IPS-20b (cell line): ENCODE data around the gene CNTLN.

Source experiments
- H3K27ac ChIP-seq: one replicate; pipeline ENCODE4 v1.5.1; 2013; ENCODE audit warnings: low read length
- H3K27me3 ChIP-seq: 2 replicates; pipeline ENCODE4 v1.6.1; 2013; ENCODE audit warnings: mild to moderate bottlenecking, low read length, inconsistent platforms; ENCODE audit not compliant: insufficient read depth
- H3K36me3 ChIP-seq: 2 replicates; pipeline ENCODE4 v1.6.1; 2013; ENCODE audit warnings: low read depth, mild to moderate bottlenecking, inconsistent platforms, low read length, moderate library complexity; ENCODE audit not compliant: insufficient read depth
- H3K4me1 ChIP-seq: 2 replicates; pipeline ENCODE4 v1.6.1; 2013; ENCODE audit warnings: mild to moderate bottlenecking, control low read depth, inconsistent platforms, low read length, moderate library complexity; ENCODE audit not compliant: insufficient read depth
- H3K4me3 ChIP-seq: 2 replicates; pipeline ENCODE4 v1.5.1; 2013; ENCODE audit warnings: mild to moderate bottlenecking, low read length, inconsistent platforms
- H3K9ac ChIP-seq: 2 replicates; pipeline ENCODE4 v1.6.1; 2013; ENCODE audit warnings: low read depth, mild to moderate bottlenecking, inconsistent platforms, low read length, moderate library complexity
- H3K9me3 ChIP-seq: 2 replicates; pipeline ENCODE4 v1.6.1; 2013; ENCODE audit warnings: mild to moderate bottlenecking, low read depth, low read length, inconsistent platforms; ENCODE audit not compliant: insufficient read depth

The CNTLN gene, protein sequence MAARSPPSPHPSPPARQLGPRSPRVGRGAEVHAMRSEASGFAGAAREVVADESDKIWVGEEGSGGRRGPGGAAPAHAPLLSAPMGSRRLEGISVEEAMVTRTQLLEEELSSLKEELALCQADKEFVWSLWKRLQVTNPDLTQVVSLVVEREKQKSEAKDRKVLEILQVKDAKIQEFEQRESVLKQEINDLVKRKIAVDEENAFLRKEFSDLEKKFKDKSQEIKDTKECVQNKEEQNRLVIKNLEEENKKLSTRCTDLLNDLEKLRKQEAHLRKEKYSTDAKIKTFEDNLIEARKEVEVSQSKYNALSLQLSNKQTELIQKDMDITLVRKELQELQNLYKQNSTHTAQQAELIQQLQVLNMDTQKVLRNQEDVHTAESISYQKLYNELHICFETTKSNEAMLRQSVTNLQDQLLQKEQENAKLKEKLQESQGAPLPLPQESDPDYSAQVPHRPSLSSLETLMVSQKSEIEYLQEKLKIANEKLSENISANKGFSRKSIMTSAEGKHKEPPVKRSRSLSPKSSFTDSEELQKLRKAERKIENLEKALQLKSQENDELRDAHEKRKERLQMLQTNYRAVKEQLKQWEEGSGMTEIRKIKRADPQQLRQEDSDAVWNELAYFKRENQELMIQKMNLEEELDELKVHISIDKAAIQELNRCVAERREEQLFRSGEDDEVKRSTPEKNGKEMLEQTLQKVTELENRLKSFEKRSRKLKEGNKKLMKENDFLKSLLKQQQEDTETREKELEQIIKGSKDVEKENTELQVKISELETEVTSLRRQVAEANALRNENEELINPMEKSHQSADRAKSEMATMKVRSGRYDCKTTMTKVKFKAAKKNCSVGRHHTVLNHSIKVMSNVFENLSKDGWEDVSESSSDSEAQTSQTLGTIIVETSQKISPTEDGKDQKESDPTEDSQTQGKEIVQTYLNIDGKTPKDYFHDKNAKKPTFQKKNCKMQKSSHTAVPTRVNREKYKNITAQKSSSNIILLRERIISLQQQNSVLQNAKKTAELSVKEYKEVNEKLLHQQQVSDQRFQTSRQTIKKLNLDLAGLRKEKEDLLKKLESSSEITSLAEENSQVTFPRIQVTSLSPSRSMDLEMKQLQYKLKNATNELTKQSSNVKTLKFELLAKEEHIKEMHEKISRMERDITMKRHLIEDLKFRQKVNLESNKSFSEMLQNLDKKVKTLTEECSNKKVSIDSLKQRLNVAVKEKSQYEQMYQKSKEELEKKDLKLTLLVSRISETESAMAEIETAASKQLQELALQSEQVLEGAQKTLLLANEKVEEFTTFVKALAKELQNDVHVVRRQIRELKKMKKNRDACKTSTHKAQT (N-terminal part only)

DNA sequence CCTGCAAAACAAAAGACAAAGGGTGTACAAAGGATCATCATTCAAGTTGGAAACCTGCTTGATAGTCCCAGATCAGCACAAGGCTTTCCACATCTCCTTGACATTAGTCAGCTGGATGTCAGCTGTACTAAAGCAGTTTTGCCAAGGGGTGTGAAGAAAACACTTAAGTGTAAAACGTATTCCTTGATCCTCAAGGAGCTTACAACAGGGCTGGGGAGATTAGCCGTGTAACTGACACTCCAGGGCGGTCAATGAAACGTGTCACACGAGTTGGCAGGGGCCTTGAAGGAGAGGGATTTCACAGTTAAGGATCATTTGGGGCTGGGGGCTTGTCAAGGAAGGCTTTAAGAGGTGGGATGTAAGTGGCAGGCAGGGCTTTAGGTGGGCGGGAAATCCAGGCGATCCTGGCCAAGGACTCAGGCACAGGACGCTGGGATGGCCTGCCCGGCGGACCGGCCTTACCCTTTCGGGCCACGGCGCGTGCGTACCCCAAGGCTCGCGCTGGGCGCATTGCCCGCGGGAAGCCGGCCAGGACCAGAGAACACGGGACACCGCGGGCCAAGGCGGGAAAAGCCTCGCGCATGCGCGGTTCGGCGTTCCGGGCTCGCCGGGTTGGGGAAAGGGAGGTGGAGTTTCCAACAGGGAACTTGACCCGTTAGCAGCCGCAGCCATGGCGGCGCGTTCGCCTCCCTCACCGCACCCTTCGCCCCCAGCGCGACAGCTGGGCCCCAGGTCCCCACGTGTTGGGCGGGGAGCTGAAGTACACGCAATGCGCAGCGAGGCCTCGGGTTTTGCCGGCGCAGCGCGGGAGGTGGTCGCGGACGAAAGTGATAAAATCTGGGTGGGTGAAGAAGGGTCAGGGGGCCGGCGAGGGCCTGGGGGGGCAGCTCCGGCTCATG lies at the start of gene CNTLN:
Gene CNTLN, plus strand, starts transcription at position 645 of the 899 bp plus-strand sequence. Its CDS starts 26 bp downstream, at position 671.
- peak within 1 kb of the TSS; percentile 90 for H3K9ac ChIP-seq
- H3K4me1 ChIP-seq: peaks cover 3% of the 10 kb centered on the region; the same call in 1 of the 2 replicates
- peak within 1 kb of the TSS; percentile 72 for H3K27ac ChIP-seq
- peaks cover 15% of the 10 kb centered on the region for H3K27me3 ChIP-seq
- no peaks in the 10 kb centered on the region for H3K9me3 ChIP-seq
- H3K36me3 ChIP-seq: no peaks in the 10 kb centered on the region
- peak within 1 kb of the TSS; percentile 85 for H3K4me3 ChIP-seq

DNA sequence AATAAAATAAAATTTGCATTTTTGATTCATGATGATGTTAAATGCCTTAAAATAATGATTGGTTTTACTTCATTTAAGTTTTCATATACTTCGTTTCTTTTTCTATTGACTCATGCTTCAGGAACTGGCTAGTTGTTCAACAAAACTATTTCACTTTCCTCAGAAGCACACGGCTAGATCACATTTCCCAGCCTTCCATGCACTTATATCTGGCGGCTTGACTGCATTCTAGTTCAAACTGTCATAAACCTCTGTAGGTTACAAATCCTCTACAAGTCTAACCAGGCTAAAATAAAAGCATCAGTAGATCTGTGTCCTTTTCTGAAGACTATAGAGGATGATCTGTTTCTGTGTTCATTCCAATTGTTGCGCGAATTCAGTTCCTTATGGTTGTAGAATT lies 46.3 kb upstream of the CNTLN start:
- H3K27me3 ChIP-seq: no peaks in the 10 kb centered on the region
- H3K4me1 ChIP-seq: no peaks in the 10 kb centered on the region
- no peaks in the 10 kb centered on the region for H3K36me3 ChIP-seq
- no peak overlapping the region for H3K9ac ChIP-seq
- H3K9me3 ChIP-seq: no peaks in the 10 kb centered on the region
- no peak overlapping the region for H3K27ac ChIP-seq
- H3K4me3 ChIP-seq: no peak overlapping the region

DNA sequence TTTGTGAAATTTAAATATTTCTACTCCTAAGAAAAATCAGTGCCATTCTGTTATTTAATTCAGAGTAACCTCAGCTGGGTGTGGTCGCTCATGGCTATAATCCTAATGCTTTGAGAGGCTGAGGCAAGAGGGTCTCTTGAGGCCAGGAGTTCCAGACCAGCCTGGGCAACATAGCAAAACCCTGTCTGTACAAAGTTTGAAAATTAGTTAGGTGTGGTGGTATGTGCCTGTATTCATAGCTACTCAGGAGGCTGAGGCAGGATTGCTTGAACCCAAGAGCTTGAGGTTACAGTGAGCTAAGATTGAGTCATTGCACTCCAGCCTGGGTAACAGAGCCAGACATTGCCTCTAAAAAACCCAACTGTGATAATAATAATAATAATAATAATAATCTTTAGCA lies 44.8 kb upstream of the CNTLN start:
- no peak overlapping the region for H3K9ac ChIP-seq
- H3K27me3 ChIP-seq: no peaks in the 10 kb centered on the region
- no peaks in the 10 kb centered on the region for H3K36me3 ChIP-seq
- H3K27ac ChIP-seq: no peak overlapping the region
- H3K4me1 ChIP-seq: no peaks in the 10 kb centered on the region
- no peaks in the 10 kb centered on the region for H3K9me3 ChIP-seq
- no peak overlapping the region for H3K4me3 ChIP-seq

DNA sequence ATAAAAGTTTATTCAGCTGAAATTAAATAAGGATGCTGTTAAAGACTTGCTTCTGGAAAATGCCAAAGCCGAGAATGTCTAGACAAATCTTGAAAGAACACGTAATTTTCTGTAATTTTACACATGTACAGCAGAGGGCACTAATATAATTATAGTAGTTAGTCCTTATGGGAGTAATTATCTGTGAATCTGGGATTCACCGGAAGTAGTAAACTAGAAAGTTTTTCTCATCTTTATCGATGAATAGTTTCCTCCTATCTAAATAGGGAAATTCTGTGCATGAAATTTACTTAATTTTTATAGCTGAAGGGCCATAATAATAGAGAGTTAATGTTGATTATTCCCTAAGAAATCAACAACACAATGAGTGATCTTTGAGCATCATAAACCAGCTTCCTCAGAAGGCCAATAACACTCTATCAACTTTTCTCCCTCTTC lies 18.4 kb upstream of the CNTLN start:
- Histone ChIP-seq H3K27ac (no peak overlapping the region), H3K9me3 (no peaks in the 10 kb centered on the region), H3K27me3 (no peaks in the 10 kb centered on the region), H3K4me1 (peaks cover 4% of the 10 kb centered on the region; the same call in 1 of the 2 replicates), H3K36me3 (no peaks in the 10 kb centered on the region), H3K9ac (no peak overlapping the region), H3K4me3 (no peak overlapping the region)

- Histone ChIP-seq H3K9me3 (no peaks in the 10 kb centered on the region), H3K4me1 (peaks cover 4% of the 10 kb centered on the region; the same call in 1 of the 2 replicates), H3K4me3 (no peak overlapping the region), H3K36me3 (no peaks in the 10 kb centered on the region), H3K27ac (no peak overlapping the region), H3K27me3 (no peaks in the 10 kb centered on the region), H3K9ac (no peak overlapping the region)
Observed at GRCh38 chr9:17117372-17117771, 17.5 kb upstream of the CNTLN start.

- H3K4me3 ChIP-seq: no peak overlapping the region
- no peak overlapping the region for H3K9ac ChIP-seq
- peaks cover 4% of the 10 kb centered on the region; the same call in 1 of the 2 replicates for H3K4me1 ChIP-seq
- no peak overlapping the region for H3K27ac ChIP-seq
- no peaks in the 10 kb centered on the region for H3K27me3 ChIP-seq
- no peaks in the 10 kb centered on the region for H3K9me3 ChIP-seq
- H3K36me3 ChIP-seq: no peaks in the 10 kb centered on the region
Observed at GRCh38 chr9:17120203-17120602, 14.6 kb upstream of the CNTLN start.

DNA sequence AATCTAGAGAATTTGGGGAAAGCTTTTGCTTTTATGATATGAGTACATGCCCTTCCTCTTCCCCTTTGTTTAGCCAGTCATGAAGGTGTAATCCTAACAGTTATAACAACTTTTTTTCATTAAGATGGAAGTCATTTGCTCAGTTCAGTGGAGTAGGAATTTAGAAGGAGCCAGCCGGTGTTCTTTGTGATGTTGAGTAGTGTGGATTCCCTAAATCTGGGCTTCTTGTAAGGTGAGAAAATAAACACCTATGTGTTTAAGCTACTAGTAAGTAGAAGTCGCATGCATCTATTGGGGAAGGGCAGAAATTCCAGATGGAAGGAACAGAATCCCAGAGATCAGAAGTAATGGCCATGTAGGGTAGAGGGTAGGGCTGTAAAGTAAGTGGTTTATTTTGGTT lies 13.6 kb upstream of the CNTLN start:
- no peaks in the 10 kb centered on the region for H3K36me3 ChIP-seq

GRCh38 chr9:17130291-17130690 lies 4.5 kb upstream of the CNTLN start:
- no peak overlapping the region for H3K4me3 ChIP-seq
- no peaks in the 10 kb centered on the region for H3K9me3 ChIP-seq
- peaks cover 3% of the 10 kb centered on the region; the same call in 1 of the 2 replicates for H3K4me1 ChIP-seq
- no peaks in the 10 kb centered on the region for H3K36me3 ChIP-seq
- peaks cover 15% of the 10 kb centered on the region for H3K27me3 ChIP-seq
- H3K9ac ChIP-seq: no peak overlapping the region
- H3K27ac ChIP-seq: no peak overlapping the region

More for the DNA sequence above, 13.6 kb upstream of the CNTLN start:
- Histone ChIP-seq H3K27me3 (no peaks in the 10 kb centered on the region), H3K27ac (no peak overlapping the region), H3K9ac (no peak overlapping the region), H3K4me1 (peaks cover 4% of the 10 kb centered on the region; the same call in 1 of the 2 replicates), H3K4me3 (no peak overlapping the region), H3K9me3 (no peaks in the 10 kb centered on the region)

- Histone ChIP-seq H3K27ac (no peak overlapping the region), H3K9ac (no peak overlapping the region), H3K4me3 (no peak overlapping the region), H3K27me3 (peaks cover 15% of the 10 kb centered on the region), H3K4me1 (peaks cover 3% of the 10 kb centered on the region; the same call in 1 of the 2 replicates), H3K36me3 (no peaks in the 10 kb centered on the region), H3K9me3 (no peaks in the 10 kb centered on the region)
Observed at GRCh38 chr9:17130725-17131124, 4.1 kb upstream of the CNTLN start.

GRCh38 chr9:17131494-17131893 lies 3.3 kb upstream of the CNTLN start:
- no peaks in the 10 kb centered on the region for H3K36me3 ChIP-seq
- H3K27me3 ChIP-seq: peaks cover 15% of the 10 kb centered on the region
- H3K4me1 ChIP-seq: peaks cover 3% of the 10 kb centered on the region; the same call in 1 of the 2 replicates
- no peak overlapping the region for H3K4me3 ChIP-seq
- H3K9ac ChIP-seq: no peak overlapping the region
- H3K27ac ChIP-seq: no peak overlapping the region
- no peaks in the 10 kb centered on the region for H3K9me3 ChIP-seq
